DOHH2 (cell line): ENCODE results near the gene CUBN.

Experiments
- H3F3A ChIP-seq: fragments of 200-600 bp; sonication (generic), shearing (Covaris generic); 2 replicates; pipeline ENCODE4 v1.6.0; 2016; ENCODE audit warnings: antibody characterized with exemption, mild to moderate bottlenecking; ENCODE audit not compliant: control insufficient read depth, insufficient read depth
- H3K27ac ChIP-seq: fragments of 200-600 bp; sonication (generic); 2 replicates; pipeline ENCODE4 v1.5.1; 2014; ENCODE audit warnings: low read depth, mild to moderate bottlenecking, low read length, moderate library complexity
- H3K27me3 ChIP-seq: fragments of 200-600 bp; sonication (generic); 2 replicates; pipeline ENCODE4 v1.6.1; 2014; ENCODE audit warnings: mild to moderate bottlenecking, low read length, mixed read lengths; ENCODE audit not compliant: control insufficient read depth
- H3K36me3 ChIP-seq: fragments of 200-600 bp; sonication (generic); 2 replicates; pipeline ENCODE4 v1.6.1; 2014; ENCODE audit warnings: mild to moderate bottlenecking, low read length, moderate library complexity, mixed read lengths; ENCODE audit not compliant: control insufficient read depth
- H3K4me1 ChIP-seq: fragments of 200-600 bp; sonication (generic); 2 replicates; pipeline ENCODE4 v1.6.1; 2014; ENCODE audit warnings: mild to moderate bottlenecking, low read length, mixed read lengths; ENCODE audit not compliant: control insufficient read depth
- H3K4me2 ChIP-seq: fragments of 200-600 bp; sonication (generic); 2 replicates; pipeline ENCODE4 v1.6.0; 2014; ENCODE audit warnings: mild to moderate bottlenecking, low read length, moderate library complexity
- H3K4me3 ChIP-seq: fragments of 200-600 bp; sonication (generic); 2 replicates; pipeline ENCODE4 v1.5.1; 2014; ENCODE audit warnings: mild to moderate bottlenecking, low read length, mixed read lengths
- H3K79me2 ChIP-seq: fragments of 200-600 bp; sonication (generic); 2 replicates; pipeline ENCODE4 v1.6.1; 2014; ENCODE audit warnings: mild to moderate bottlenecking, low read length, mixed read lengths; ENCODE audit not compliant: control insufficient read depth
- H3K9me2 ChIP-seq: fragments of 200-600 bp; sonication (generic); replicated peaks from 2 replicates; pipeline ENCODE4 v1.6.1; 2014; ENCODE audit warnings: mild to moderate bottlenecking, low read length, mixed read lengths; ENCODE audit not compliant: control insufficient read depth
- H3K9me3 ChIP-seq: fragments of 200-600 bp; sonication (generic); 2 replicates; pipeline ENCODE4 v1.6.1; 2014; ENCODE audit warnings: antibody characterized with exemption, low read length, mixed read lengths; ENCODE audit not compliant: control insufficient read depth, insufficient read depth
- H4K20me1 ChIP-seq: fragments of 200-600 bp; sonication (generic); 2 replicates; pipeline ENCODE4 v1.6.0; 2014; ENCODE audit warnings: low read depth, mild to moderate bottlenecking, antibody characterized with exemption, low read length, moderate library complexity; ENCODE audit not compliant: control insufficient read depth, insufficient read depth
- CTCF ChIP-seq: fragments of 200-600 bp; sonication (generic); IDR thresholded peaks from one replicate; pipeline ENCODE4 v1.5.1; 2014; ENCODE audit warnings: antibody characterized with exemption, mild to moderate bottlenecking, low read depth, low read length; ENCODE audit not compliant: poor library complexity, severe bottlenecking
- EZH2phosphoT487 ChIP-seq: fragments of 200-600 bp; sonication (generic); IDR thresholded peaks from 2 replicates; pipeline ENCODE4 v1.6.1; 2017; ENCODE audit warnings: borderline replicate concordance, mild to moderate bottlenecking, antibody characterized with exemption, low read length, moderate library complexity, mixed read lengths

CUBN gene

DNA sequence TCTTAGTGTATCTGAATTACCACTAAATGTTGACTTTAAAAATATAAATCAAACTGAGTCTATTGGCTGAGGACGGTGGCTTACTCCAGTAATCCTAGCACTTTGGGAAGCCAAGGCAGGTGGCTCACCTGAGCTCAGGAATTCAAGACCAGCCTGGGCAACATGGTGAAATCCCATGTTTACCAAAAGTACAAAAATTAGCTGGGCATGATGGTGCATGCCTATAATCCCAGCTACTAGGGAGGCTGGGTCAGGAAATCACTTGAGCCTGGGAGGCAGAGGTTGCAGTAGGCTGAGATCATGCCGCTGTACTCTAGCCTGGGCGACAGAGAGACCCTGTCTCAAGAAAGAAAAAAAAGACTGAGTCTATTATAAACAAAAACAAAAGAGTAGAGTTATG is 205.9 kb downstream of the CUBN start:
- H3K4me3 ChIP-seq: no peak overlapping the region

GRCh38 chr10:16923309-16923708 is 206.3 kb downstream of the CUBN start:
- Histone ChIP-seq H3K27ac (no peak overlapping the region), H3K9me2 (no peaks in the 10 kb centered on the region), H3K36me3 (no peaks in the 10 kb centered on the region), H3K4me3 (no peak overlapping the region), H3K4me2 (no peak overlapping the region), H3K4me1 (no peaks in the 10 kb centered on the region), H3K27me3 (no peaks in the 10 kb centered on the region), H3K79me2 (no peaks in the 10 kb centered on the region), H4K20me1 (no peaks in the 10 kb centered on the region), H3K9me3 (no peaks in the 10 kb centered on the region), H3F3A (no peaks in the 10 kb centered on the region)
- no peak for TF ChIP-seq EZH2phosphoT487
- TF ChIP-seq CTCF: no peak

More for the DNA sequence above, 205.9 kb downstream of the CUBN start:
- no peak for TF ChIP-seq CTCF
- TF ChIP-seq EZH2phosphoT487: no peak
- H3F3A ChIP-seq: no peaks in the 10 kb centered on the region
- H3K4me1 ChIP-seq: no peaks in the 10 kb centered on the region
- H3K27me3 ChIP-seq: no peaks in the 10 kb centered on the region
- H3K4me2 ChIP-seq: no peak overlapping the region
- no peak overlapping the region for H3K27ac ChIP-seq
- H3K36me3 ChIP-seq: no peaks in the 10 kb centered on the region
- H3K79me2 ChIP-seq: no peaks in the 10 kb centered on the region
- H3K9me2 ChIP-seq: no peaks in the 10 kb centered on the region
- no peaks in the 10 kb centered on the region for H4K20me1 ChIP-seq
- H3K9me3 ChIP-seq: no peaks in the 10 kb centered on the region

DNA sequence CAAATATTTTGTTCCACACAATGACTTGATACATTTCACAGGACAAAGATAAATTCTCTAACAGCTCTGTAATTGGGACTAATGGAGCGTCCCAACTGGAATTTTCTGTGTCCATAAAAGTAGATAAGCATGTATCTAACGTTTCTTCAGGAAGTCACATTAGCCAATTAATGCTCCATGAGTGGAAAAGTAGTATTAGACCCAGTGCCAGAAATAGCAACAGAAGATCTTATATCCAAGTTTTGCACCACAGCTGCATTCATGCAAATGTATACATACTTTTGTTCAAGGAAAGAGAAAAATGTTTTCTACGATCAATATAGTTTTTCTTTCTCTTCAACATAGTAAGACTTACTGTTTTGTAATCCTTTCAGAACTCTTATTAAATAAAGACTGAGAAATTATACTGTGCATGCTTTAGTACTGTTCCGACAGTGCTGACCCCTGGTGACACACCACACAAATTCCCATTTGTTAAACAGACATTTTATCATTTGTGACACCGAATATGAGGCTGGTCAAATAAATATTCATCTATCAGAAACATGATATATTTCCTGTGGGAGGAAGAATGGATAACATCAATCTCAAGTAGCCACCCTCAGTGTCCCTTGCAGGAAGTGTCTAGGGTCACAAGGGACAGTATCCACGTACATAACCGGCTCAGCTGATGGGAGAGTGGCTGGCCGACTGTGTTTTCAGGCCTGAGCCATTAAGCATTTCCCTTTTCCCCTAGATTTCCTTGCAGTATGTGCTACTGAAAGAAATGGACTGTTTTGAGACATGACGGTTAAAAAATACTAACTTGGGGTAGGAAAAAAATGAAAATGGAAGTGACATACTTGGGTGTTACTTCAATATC is 210.3 kb downstream of the CUBN start:
- Histone ChIP-seq H3K27me3 (no peaks in the 10 kb centered on the region), H3K27ac (no peak overlapping the region), H3K4me2 (no peak overlapping the region)

More for the DNA sequence above, 210.3 kb downstream of the CUBN start:
- no peak overlapping the region for H3K4me3 ChIP-seq
- no peaks in the 10 kb centered on the region for H3F3A ChIP-seq
- no peaks in the 10 kb centered on the region for H3K9me3 ChIP-seq
- no peaks in the 10 kb centered on the region for H3K79me2 ChIP-seq
- no peaks in the 10 kb centered on the region for H3K4me1 ChIP-seq
- H3K9me2 ChIP-seq: no peaks in the 10 kb centered on the region
- TF ChIP-seq EZH2phosphoT487 (no peak), CTCF (no peak)
- H3K36me3 ChIP-seq: no peaks in the 10 kb centered on the region
- no peaks in the 10 kb centered on the region for H4K20me1 ChIP-seq
